Stimulated activated memory B cell treated with anti-CD40 and anti-IgM and Interleukin-4, amounts not matched to agents 10 μg/mL and 1 μg/mL and 100 μg/mL, for 72 hours (primary cell): ENCODE results near the gene CFAP107.
"Not testable (repeated sequence)": the region's sequence is repeated elsewhere in the genome, so short reads cannot be mapped to it uniquely, and the experiment has no call there.

Experiments used
- ATAC-seq: fragments of 150-1000 bp; cut with Tn5 transposase; 2 replicates; pipeline ENCODE4 v1.10.0; 2021
- H3K27ac Mint-ChIP-seq: one replicate; pipeline ENCODE4 v1.8.0; 2022; ENCODE audit warnings: mild to moderate bottlenecking, mixed read lengths
- H3K27me3 Mint-ChIP-seq: one replicate; pipeline ENCODE4 v1.8.0; 2022; ENCODE audit warnings: mixed read lengths
- H3K36me3 Mint-ChIP-seq: one replicate; pipeline ENCODE4 v1.8.0; 2022; ENCODE audit warnings: mixed read lengths
- H3K4me1 Mint-ChIP-seq: one replicate; pipeline ENCODE4 v1.8.0; 2022; ENCODE audit warnings: mixed read lengths
- H3K4me3 Mint-ChIP-seq: one replicate; pipeline ENCODE4 v1.8.0; 2022; ENCODE audit warnings: mild to moderate bottlenecking, moderate library complexity, mixed read lengths
- H3K9me3 Mint-ChIP-seq: one replicate; pipeline ENCODE4 v1.8.0; 2022; ENCODE audit warnings: mixed read lengths

The CFAP107 gene

DNA sequence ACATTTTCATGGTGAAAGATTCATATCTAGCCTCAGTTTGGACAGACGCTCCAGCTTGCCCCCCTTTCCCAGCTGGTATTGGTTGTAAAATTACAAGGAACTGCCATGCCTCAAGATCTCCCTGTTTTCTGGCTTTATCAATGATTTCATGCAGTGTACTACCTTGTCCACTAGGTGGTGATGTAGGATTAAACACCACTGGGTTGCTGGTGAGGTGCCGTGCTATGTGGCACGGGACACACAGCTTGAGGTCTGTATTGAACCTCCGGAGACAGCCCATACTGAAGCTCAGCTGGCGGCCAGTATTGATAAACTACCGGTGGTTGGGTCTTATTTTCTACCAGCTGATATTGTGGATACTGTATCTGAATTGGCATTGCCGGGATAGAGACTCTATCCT is 37.8 kb downstream of the CFAP107 start:
- not testable (repeated sequence) for H3K36me3 Mint-ChIP-seq, ATAC-seq, H3K4me1 Mint-ChIP-seq, H3K4me3 Mint-ChIP-seq, H3K27me3 Mint-ChIP-seq, H3K9me3 Mint-ChIP-seq, H3K27ac Mint-ChIP-seq

DNA sequence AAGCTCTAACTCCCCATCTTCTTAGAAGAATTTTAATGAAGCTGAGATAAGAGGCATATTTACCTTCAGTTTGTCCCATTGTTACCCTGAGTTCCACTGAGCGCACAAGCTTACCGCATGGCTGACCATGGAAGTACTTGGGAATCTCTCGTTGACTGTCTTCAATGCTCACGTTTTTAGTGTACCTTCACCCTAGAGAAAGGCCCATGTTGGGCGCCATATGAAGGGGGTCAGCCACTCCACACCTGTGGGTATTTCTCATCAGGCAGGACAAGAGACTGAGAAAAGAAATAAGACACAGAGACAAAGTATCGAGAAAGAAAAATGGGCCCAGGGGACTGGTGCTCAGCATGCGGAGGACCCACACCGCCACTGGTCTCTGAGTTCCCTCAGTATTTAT is 38.7 kb downstream of the CFAP107 start:
- not testable (repeated sequence) for H3K4me3 Mint-ChIP-seq, H3K36me3 Mint-ChIP-seq, H3K9me3 Mint-ChIP-seq, H3K27ac Mint-ChIP-seq, ATAC-seq, H3K27me3 Mint-ChIP-seq, H3K4me1 Mint-ChIP-seq

DNA sequence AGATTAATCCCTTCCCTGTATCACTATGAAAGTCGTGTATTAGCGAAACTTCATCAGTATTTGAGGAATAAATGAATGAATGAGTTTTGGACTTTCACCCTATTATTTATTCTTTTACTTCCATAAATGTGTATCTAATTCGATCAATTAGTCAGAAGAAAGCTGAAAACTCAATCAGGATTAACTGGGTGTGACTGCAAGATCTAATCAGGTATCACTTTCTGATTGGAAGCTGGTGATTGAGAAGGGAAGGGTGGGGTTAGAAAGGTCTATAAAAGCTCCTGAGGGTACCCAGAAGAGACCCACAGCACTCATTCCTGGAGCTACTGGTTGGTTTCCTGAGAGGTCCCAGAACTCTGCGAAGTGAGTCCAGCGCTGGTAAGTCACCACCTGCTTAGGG is 45.1 kb downstream of the CFAP107 start, which contains the start of gene PRAMEF1:
Gene PRAMEF1 (plus strand): TSS at position 301 of the 400 bp plus-strand sequence. CDS start 1,831 bp downstream, outside the sequence.
- not testable (repeated sequence) for H3K27ac Mint-ChIP-seq, H3K27me3 Mint-ChIP-seq, H3K9me3 Mint-ChIP-seq, H3K4me1 Mint-ChIP-seq, H3K4me3 Mint-ChIP-seq, ATAC-seq, H3K36me3 Mint-ChIP-seq

DNA sequence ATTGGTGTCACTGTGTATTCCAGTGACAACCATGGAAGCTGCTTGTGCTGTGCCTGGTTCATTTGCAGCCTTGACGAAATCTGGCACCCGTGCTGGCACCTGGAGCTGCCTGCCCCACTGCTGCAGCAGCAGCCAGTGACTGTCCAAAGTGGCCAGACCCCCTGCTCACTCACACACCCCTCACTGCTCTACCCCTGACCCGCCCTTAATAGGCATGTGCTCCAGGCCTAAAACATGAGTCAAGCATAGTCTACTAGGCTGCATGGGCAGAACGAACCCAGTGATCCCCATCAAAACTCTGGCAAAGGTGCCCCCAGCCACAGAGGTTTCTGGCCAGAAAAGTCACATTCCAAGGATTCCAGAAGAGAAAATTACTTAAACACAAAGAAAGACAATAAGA is 52.9 kb downstream of the CFAP107 start:
- peaks cover 6% of the 10 kb centered on the region for H3K9me3 Mint-ChIP-seq
- H3K27ac Mint-ChIP-seq, result no peak overlapping the region
- H3K27me3 Mint-ChIP-seq, result no peaks in the 10 kb centered on the region
- H3K36me3 Mint-ChIP-seq, result no peaks in the 10 kb centered on the region
- H3K4me1 Mint-ChIP-seq, result no peaks in the 10 kb centered on the region
- no peak for ATAC-seq
- no peak overlapping the region for H3K4me3 Mint-ChIP-seq

DNA sequence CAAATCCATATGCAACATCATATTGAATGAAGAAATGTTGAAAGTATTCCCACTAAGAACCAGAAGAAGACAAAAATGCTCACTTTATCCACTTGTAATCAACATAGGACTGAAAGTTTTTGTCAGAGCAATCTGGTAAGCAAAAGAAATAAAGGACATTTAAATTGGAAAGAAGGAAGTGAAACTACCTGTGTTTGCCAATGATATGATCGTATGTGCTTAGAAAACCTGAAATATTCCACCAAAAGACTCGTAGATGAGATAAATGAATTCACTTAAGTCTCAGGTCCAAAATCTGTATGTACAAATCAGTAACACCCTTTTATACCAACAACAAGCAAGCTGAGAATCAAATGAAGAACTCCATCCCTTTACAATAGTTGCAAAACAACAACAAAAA is 53.7 kb downstream of the CFAP107 start:
- Mint-ChIP-seq H3K27ac (no peak overlapping the region), H3K27me3 (no peaks in the 10 kb centered on the region), H3K9me3 (peaks cover 8% of the 10 kb centered on the region), H3K36me3 (no peaks in the 10 kb centered on the region), H3K4me3 (no peak overlapping the region), H3K4me1 (no peaks in the 10 kb centered on the region)
- ATAC-seq, result no peak

DNA sequence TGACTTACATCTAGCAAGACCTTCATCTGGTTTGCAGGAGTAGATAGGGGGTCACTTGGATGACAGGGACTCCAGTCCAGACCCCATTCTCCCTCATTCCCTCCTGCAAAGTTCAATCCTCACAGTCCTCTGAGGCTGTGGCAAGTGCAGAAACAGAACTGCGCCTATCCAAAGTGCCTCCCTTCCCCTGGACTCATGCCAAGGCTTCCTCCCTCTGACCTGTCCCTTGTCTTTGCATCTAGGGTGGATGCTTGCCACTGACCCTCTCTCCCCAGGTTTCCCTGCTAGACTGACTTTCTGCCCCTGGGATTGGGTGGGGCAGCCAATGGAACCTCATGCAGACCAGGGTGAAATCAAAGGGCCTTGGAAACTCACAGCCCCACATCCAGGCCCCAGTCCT is 63.9 kb downstream of the CFAP107 start:
- no peak overlapping the region for H3K4me3 Mint-ChIP-seq
- peaks cover 37% of the 10 kb centered on the region for H3K27me3 Mint-ChIP-seq
- no peak for ATAC-seq

DNA sequence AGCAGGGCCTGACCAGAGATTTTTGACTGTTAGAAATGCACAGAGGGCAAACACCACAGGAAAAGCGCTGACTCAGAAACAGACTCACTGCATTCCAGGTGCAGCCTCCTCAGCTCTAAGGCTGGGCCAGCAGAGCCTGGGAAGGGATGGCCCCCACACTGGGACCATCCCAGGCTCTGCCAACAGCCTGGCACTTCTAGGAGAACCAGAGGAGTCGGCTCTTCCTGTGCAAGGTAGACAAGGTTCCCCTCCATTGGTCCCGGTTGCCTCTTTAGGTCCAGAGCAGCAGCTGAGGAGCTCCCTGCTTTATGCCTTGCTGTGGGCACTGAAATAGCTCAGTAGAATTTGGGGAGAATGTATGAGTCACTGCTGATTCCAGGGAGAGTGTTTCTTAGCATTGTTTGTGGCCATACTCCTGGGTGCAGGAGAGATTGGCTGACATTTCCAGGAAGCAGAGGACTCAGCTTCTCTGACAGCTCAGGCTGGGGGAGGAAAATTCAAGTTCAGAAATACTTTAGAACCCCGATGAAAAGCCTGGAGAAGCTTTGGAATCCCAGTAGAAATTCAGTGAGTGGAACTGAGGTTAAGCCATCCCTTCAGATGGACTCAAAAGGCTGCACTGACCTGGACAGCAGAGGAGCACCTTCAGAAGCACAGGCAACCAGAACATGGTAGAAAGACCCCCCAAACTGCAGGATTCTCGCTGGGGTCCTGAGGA is 64.8 kb downstream of the CFAP107 start:
- no peak for ATAC-seq
- no peaks in the 10 kb centered on the region for H3K36me3 Mint-ChIP-seq
- no peak overlapping the region for H3K4me3 Mint-ChIP-seq
- H3K27me3 Mint-ChIP-seq, result peaks cover 37% of the 10 kb centered on the region
- H3K27ac Mint-ChIP-seq, result no peak overlapping the region
- no peaks in the 10 kb centered on the region for H3K4me1 Mint-ChIP-seq
- peaks cover 5% of the 10 kb centered on the region for H3K9me3 Mint-ChIP-seq

More for the DNA sequence above, 63.9 kb downstream of the CFAP107 start:
- H3K27ac Mint-ChIP-seq, result no peak overlapping the region
- H3K9me3 Mint-ChIP-seq, result peaks cover 9% of the 10 kb centered on the region
- H3K36me3 Mint-ChIP-seq, result no peaks in the 10 kb centered on the region
- no peaks in the 10 kb centered on the region for H3K4me1 Mint-ChIP-seq

DNA sequence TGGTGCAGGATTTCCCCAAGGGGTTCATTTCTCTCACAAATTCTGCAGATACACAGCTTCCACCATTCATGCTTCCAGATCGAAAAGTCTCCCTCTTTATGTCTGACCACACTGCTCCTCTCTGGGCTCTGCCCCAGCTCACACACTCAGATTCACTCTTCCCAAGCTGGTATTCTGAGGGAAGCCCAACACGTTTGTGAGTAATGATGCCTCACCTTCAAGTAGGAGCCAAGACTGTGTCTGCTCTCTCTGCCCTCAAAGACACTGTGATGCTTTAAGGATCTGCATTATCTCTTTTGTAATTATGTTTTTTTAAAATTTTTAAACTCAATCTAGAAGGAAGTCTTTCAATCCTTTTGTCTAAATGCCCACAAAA is 65.4 kb downstream of the CFAP107 start:
- no peaks in the 10 kb centered on the region for H3K4me1 Mint-ChIP-seq
- no peaks in the 10 kb centered on the region for H3K36me3 Mint-ChIP-seq
- H3K27ac Mint-ChIP-seq, result no peak overlapping the region
- ATAC-seq, result no peak
- H3K27me3 Mint-ChIP-seq, result peaks cover 37% of the 10 kb centered on the region
- H3K4me3 Mint-ChIP-seq, result no peak overlapping the region
- peaks cover 5% of the 10 kb centered on the region for H3K9me3 Mint-ChIP-seq
